ENCODE results near the gene OMA1. TPM values are rescaled to one million over a fixed set of nuclear protein-coding genes. Genes with fewer than 3 reads are reported as not detected.

The OMA1 gene
- polyA plus RNA-seq, 3 donors = 11.2 to 24.5 (median 15.3) TPM

DNA sequence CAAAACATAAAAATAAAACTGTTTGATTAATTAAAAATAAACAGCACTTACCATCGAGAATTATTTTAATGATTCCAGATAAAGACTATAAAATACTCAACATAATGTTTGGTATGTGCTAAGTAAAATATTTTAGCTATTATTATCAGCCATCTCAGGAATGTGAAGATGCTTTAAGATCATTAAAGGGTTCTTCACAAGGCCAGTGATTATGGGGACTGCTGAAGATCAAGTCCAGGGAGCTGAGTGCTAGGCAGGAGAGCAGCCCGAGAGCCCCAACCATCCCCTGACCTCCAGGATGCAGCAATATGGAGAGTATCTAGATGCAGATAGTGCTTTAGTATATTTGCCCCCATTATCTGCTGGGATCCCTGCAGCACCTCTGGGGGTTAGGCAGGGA, 35.1 kb upstream of the OMA1 start:
- WGBS (ENCODE audit: insufficient coverage) = no CpG with 5 or more reads among the region's 2 CpGs
- Mint-ChIP-seq H3K9me3 (peaks cover 0 to 7% (median 4%) of the 10 kb centered on the region in 7 donors), H3K27ac (no peak overlapping the region), H3K27me3 (ENCODE audit: low read depth in 3 of 3) (peaks cover 18 to 37% (median 34%) of the 10 kb centered on the region in 3 donors), H3K36me3 (peaks cover 5 to 10% of the 10 kb centered on the region in 2 donors), H3K4me3 (no peak overlapping the region), H3K4me1 (peaks cover 34% of the 10 kb centered on the region)
- H3K9me3 ChIP-seq (replicated peaks in 1 of 2; ENCODE audit: control insufficient read depth in 1 of 2, insufficient read depth in 1 of 2, low read length in 2 of 2) = no peaks in the 10 kb centered on the region
- H4K20me1 ChIP-seq (ENCODE audit: insufficient read depth, low read length) = no peaks in the 10 kb centered on the region
- H3K4me3 ChIP-seq (replicated peaks in 1 of 3; ENCODE audit: low read depth in 2 of 3, low read length in 3 of 3) = no peak overlapping the region
- peaks cover 3 to 26% of the 10 kb centered on the region in 2 donors for H3K27me3 ChIP-seq (ENCODE audit: control insufficient read depth in 2 of 2, insufficient read depth in 2 of 2, low read length in 2 of 2)
- no peaks in the 10 kb centered on the region for H3K36me3 ChIP-seq (replicated peaks in 1 of 2; ENCODE audit: control insufficient read depth in 1 of 2, insufficient read depth in 2 of 2, low read length in 2 of 2)
- no peak overlapping the region for H3K4me2 ChIP-seq (replicated peaks; ENCODE audit: extremely low read depth, low read length, poor library complexity, severe bottlenecking)
- H3K79me2 ChIP-seq (ENCODE audit: insufficient read depth, low read length) = peaks cover 47% of the 10 kb centered on the region
- DNase-seq = no peak
- intact Hi-C loops (cut with micrococcal nuclease) = no loop called here
- peaks cover 35 to 62% of the 10 kb centered on the region in 2 donors for H3K4me1 ChIP-seq (ENCODE audit: control insufficient read depth in 1 of 2, insufficient read depth in 2 of 2, low read length in 2 of 2)
- no peak overlapping the region for H3K27ac ChIP-seq (ENCODE audit: low read depth in 1 of 2, low read length in 2 of 2)
- H2AFZ ChIP-seq (ENCODE audit: insufficient read depth, low read depth, low read length, poor library complexity, severe bottlenecking) = no peak overlapping the region
- TF ChIP-seq, protein P1, sequence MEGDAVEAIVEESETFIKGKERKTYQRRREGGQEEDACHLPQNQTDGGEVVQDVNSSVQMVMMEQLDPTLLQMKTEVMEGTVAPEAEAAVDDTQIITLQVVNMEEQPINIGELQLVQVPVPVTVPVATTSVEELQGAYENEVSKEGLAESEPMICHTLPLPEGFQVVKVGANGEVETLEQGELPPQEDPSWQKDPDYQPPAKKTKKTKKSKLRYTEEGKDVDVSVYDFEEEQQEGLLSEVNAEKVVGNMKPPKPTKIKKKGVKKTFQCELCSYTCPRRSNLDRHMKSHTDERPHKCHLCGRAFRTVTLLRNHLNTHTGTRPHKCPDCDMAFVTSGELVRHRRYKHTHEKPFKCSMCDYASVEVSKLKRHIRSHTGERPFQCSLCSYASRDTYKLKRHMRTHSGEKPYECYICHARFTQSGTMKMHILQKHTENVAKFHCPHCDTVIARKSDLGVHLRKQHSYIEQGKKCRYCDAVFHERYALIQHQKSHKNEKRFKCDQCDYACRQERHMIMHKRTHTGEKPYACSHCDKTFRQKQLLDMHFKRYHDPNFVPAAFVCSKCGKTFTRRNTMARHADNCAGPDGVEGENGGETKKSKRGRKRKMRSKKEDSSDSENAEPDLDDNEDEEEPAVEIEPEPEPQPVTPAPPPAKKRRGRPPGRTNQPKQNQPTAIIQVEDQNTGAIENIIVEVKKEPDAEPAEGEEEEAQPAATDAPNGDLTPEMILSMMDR (IDR thresholded peaks at IDR 0.05) = no peak
- no peak overlapping the region for H3K9ac ChIP-seq (ENCODE audit: insufficient read depth, low read length, poor library complexity, severe bottlenecking)

DNA sequence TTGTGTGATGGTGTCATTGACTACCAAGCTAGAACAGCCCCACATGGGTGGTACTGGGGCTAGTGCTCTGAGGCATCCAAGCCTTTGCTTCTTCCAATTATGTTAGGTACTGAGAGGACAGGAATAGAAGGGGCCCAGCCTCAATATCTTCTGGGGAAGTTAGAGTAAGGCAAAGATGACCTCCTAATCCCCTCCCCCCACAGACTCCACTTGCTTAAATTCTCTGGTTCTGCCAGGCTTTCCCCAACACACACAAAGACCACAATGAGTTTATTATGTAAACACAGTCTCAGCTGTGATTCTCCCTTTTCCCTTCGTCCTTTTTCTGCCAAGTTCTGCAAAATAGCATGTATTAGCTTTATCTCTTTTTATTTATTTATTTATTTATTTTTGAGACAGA, 33.7 kb upstream of the OMA1 start:
- intact Hi-C loops (cut with micrococcal nuclease) = no loop called here
- peaks cover 42% of the 10 kb centered on the region for H3K79me2 ChIP-seq (ENCODE audit: insufficient read depth, low read length)

More for the DNA sequence above, 33.7 kb upstream of the OMA1 start:
- no CpG with 5 or more reads among the region's 1 CpG for WGBS (ENCODE audit: insufficient coverage)
- peak overlapping the region in 1 of 7 donors; percentile 50 for H3K27ac Mint-ChIP-seq
- no peak for DNase-seq
- Histone ChIP-seq H3K4me3 (replicated peaks in 1 of 3; ENCODE audit: low read depth in 2 of 3, low read length in 3 of 3) (no peak overlapping the region), H3K36me3 (replicated peaks in 1 of 2; ENCODE audit: control insufficient read depth in 1 of 2, insufficient read depth in 2 of 2, low read length in 2 of 2) (no peaks in the 10 kb centered on the region), H3K9ac (ENCODE audit: insufficient read depth, low read length, poor library complexity, severe bottlenecking) (no peak overlapping the region), H3K9me3 (replicated peaks in 1 of 2; ENCODE audit: control insufficient read depth in 1 of 2, insufficient read depth in 1 of 2, low read length in 2 of 2) (no peaks in the 10 kb centered on the region), H4K20me1 (ENCODE audit: insufficient read depth, low read length) (no peaks in the 10 kb centered on the region), H3K4me2 (replicated peaks; ENCODE audit: extremely low read depth, low read length, poor library complexity, severe bottlenecking) (no peak overlapping the region), H2AFZ (ENCODE audit: insufficient read depth, low read depth, low read length, poor library complexity, severe bottlenecking) (no peak overlapping the region), H3K27ac (ENCODE audit: low read depth in 1 of 2, low read length in 2 of 2) (no peak overlapping the region), H3K4me1 (ENCODE audit: control insufficient read depth in 1 of 2, insufficient read depth in 2 of 2, low read length in 2 of 2) (peaks cover 45 to 64% of the 10 kb centered on the region in 2 donors), H3K27me3 (ENCODE audit: control insufficient read depth in 2 of 2, insufficient read depth in 2 of 2, low read length in 2 of 2) (peaks cover 3 to 41% of the 10 kb centered on the region in 2 donors)
- H3K9me3 Mint-ChIP-seq = peaks cover 0 to 17% (median 8%) of the 10 kb centered on the region in 7 donors
- H3K27me3 Mint-ChIP-seq (ENCODE audit: low read depth in 3 of 3) = peaks cover 31 to 51% (median 45%) of the 10 kb centered on the region in 3 donors
- no peak overlapping the region for H3K4me3 Mint-ChIP-seq
- peaks cover 44% of the 10 kb centered on the region for H3K4me1 Mint-ChIP-seq
- TF ChIP-seq, protein P1 (IDR thresholded peaks at IDR 0.05) = no peak
- H3K36me3 Mint-ChIP-seq = peaks cover 9 to 17% of the 10 kb centered on the region in 2 donors
